Caco-2 (cell line): ENCODE results near the gene RAD54L. TPM values are rescaled to one million over a fixed set of nuclear protein-coding genes. Genes with fewer than 3 reads are reported as not detected.

Experiments
- BruUV-seq: library from RNA; stranded (reverse); fragments of 400-500 nt; replicated peaks from 2 replicates; lab custom pipeline; 2021; lab: Mats Ljungman, UMichigan
- CTCF ChIA-PET: fragments of 300-600 bp; sonication (Branson Sonifier 250); formaldehyde crosslinking; loops from one replicate; lab custom pipeline; 2022; ENCODE audit warnings: antibody characterized with exemption; lab: Charles Lee
- POLR2A ChIA-PET: fragments of 300-600 bp; sonication (Branson Sonifier 250); formaldehyde crosslinking; loops from one replicate; lab custom pipeline; 2022; ENCODE audit warnings: antibody characterized with exemption; lab: Charles Lee
- DNase-seq, 2 experiments: peaks; one replicate each; pipeline versions ENCODE4 v3.0.0 to v3.0.0-alpha.2; 2020 to 2022
- H3K27me3 ChIP-seq: replicated peaks from 2 replicates; pipeline ENCODE4 v1.6.0; 2011; ENCODE audit warnings: low read length; ENCODE audit not compliant: control insufficient read depth, insufficient read depth
- H3K36me3 ChIP-seq: 2 replicates; pipeline ENCODE4 v1.5.1; 2011; ENCODE audit warnings: low read length; ENCODE audit not compliant: control insufficient read depth, insufficient read depth
- H3K4me1 ChIP-seq: fragments of 250-450 bp; sonication (Bioruptor Pico); 2 replicates; pipeline ENCODE4 v1.5.1; 2020; ENCODE audit warnings: mild to moderate bottlenecking
- H3K4me3 ChIP-seq: 2 replicates; pipeline ENCODE4 v1.5.1; 2011; ENCODE audit warnings: low read depth, mild to moderate bottlenecking, control low read depth, low read length
- H3K9me3 ChIP-seq: fragments of 250-450 bp; sonication (Bioruptor Pico); 2 replicates; pipeline ENCODE4 v1.5.1; 2020; ENCODE audit warnings: mild to moderate bottlenecking, moderate library complexity
- H3K27ac Mint-ChIP-seq: one replicate; pipeline ENCODE4 v1.8.0; 2022; ENCODE audit warnings: mixed read lengths; ENCODE audit not compliant: unreplicated experiment
- H3K27me3 Mint-ChIP-seq: one replicate; pipeline ENCODE4 v1.8.0; 2022; ENCODE audit warnings: mixed read lengths; ENCODE audit not compliant: insufficient read depth, unreplicated experiment
- H3K36me3 Mint-ChIP-seq: one replicate; pipeline ENCODE4 v1.8.0; 2022; ENCODE audit warnings: mild to moderate bottlenecking, mixed read lengths; ENCODE audit not compliant: insufficient read depth, unreplicated experiment
- H3K4me1 Mint-ChIP-seq: one replicate; pipeline ENCODE4 v1.8.0; 2022; ENCODE audit warnings: low read depth, mixed read lengths; ENCODE audit not compliant: unreplicated experiment
- H3K4me3 Mint-ChIP-seq: one replicate; pipeline ENCODE4 v1.8.0; 2022; ENCODE audit warnings: mild to moderate bottlenecking, moderate library complexity, mixed read lengths; ENCODE audit not compliant: unreplicated experiment
- H3K9me3 Mint-ChIP-seq: one replicate; pipeline ENCODE4 v1.8.0; 2022; ENCODE audit warnings: mixed read lengths; ENCODE audit not compliant: unreplicated experiment
- intact Hi-C: fragments of 100-400 bp; cut with micrococcal nuclease; formaldehyde crosslinking; loops from one replicate; pipeline ENCODE4 v1.10.0; 2022; ENCODE audit not compliant: unreplicated experiment
- total RNA-seq: library from RNA; stranded (reverse); gene quantifications from 2 replicates; pipeline ENCODE4 v1.2.3, GENCODE V29; 2022
- TF ChIP-seq, protein P1 (sequence below), 2 experiments: fragments of 200-600 bp in 1 of 2; IDR thresholded peaks; 1 replicate in 1 of 2; 2 replicates in 1 of 2; pipeline versions ENCODE4 v1.5.1 to v1.8.0; 2011 to 2022; ENCODE audit warnings: antibody characterized with exemption in 1 of 2, control low read depth in 1 of 2, inconsistent platforms in 1 of 2, low read depth in 1 of 2, low read length in 1 of 2, mild to moderate bottlenecking in 1 of 2, moderate library complexity in 1 of 2; ENCODE audit not compliant: insufficient read depth in 1 of 2, severe bottlenecking in 1 of 2, unreplicated experiment in 1 of 2

Gene RAD54L
- total RNA-seq, 1 experiment from 2014 or later = 29.1 TPM

DNA sequence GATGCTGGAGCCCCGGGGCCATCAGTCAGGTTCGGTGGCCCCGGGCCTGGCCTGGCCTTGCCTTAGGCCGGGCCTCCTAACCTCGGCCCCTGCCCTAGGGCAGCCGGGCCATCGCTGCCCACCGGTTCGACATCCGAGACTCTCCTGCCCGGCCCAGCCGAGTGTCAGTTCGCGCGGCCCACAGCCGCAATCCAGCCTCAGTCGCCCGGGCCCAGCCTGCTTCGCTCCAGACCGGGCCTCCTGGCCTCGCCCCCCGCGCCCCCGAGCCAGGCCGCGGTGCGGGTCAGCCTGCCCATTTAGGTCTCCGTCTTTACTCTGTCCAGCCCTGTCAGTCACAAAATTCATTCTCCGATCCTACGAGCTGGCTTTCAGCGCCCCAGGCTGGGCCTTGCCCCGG, 55.1 kb downstream of the RAD54L start:
- Mint-ChIP-seq H3K36me3 (peaks cover 49% of the 10 kb centered on the region), H3K27ac (peak overlapping the region; percentile 97), H3K27me3 (no peaks in the 10 kb centered on the region), H3K4me1 (peaks cover 14% of the 10 kb centered on the region), H3K9me3 (no peaks in the 10 kb centered on the region), H3K4me3 (peak overlapping the region; percentile 98)
- peak in 1 of 2 experiments; percentile 46 for DNase-seq
- TF ChIP-seq, protein P1, sequence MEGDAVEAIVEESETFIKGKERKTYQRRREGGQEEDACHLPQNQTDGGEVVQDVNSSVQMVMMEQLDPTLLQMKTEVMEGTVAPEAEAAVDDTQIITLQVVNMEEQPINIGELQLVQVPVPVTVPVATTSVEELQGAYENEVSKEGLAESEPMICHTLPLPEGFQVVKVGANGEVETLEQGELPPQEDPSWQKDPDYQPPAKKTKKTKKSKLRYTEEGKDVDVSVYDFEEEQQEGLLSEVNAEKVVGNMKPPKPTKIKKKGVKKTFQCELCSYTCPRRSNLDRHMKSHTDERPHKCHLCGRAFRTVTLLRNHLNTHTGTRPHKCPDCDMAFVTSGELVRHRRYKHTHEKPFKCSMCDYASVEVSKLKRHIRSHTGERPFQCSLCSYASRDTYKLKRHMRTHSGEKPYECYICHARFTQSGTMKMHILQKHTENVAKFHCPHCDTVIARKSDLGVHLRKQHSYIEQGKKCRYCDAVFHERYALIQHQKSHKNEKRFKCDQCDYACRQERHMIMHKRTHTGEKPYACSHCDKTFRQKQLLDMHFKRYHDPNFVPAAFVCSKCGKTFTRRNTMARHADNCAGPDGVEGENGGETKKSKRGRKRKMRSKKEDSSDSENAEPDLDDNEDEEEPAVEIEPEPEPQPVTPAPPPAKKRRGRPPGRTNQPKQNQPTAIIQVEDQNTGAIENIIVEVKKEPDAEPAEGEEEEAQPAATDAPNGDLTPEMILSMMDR (IDR thresholded peaks at IDR 0.05; ENCODE audit: insufficient read depth in 1 of 2, low read depth in 1 of 2, low read length in 1 of 2, severe bottlenecking in 1 of 2, unreplicated experiment in 1 of 2) = no peak
- H3K36me3 ChIP-seq = no peaks in the 10 kb centered on the region
- BruUV-seq = no TSS peak
- H3K4me1 ChIP-seq = peaks cover 13% of the 10 kb centered on the region
- intact Hi-C loops = loop anchor here (2.0 kb wide), 2 partner anchors 38 to 46 kb away; partner anchors contain the start of gene NSUN4
- H3K4me3 ChIP-seq = peak overlapping the region; percentile 52
- CTCF ChIA-PET = interaction anchor here (0.9 to 1.0 kb wide), 2 partner anchors 18 to 55 kb away, joined by 3 read pairs; partner anchors contain the start of gene RAD54L
- H3K9me3 ChIP-seq = no peaks in the 10 kb centered on the region
- H3K27me3 ChIP-seq = no peaks in the 10 kb centered on the region
- POLR2A ChIA-PET = interaction anchor here (0.5 to 1.6 kb wide), 4 partner anchors 17 to 55 kb away, joined by 3 to 10 read pairs (median 4); partner anchors contain the start of genes NSUN4 and RAD54L

DNA sequence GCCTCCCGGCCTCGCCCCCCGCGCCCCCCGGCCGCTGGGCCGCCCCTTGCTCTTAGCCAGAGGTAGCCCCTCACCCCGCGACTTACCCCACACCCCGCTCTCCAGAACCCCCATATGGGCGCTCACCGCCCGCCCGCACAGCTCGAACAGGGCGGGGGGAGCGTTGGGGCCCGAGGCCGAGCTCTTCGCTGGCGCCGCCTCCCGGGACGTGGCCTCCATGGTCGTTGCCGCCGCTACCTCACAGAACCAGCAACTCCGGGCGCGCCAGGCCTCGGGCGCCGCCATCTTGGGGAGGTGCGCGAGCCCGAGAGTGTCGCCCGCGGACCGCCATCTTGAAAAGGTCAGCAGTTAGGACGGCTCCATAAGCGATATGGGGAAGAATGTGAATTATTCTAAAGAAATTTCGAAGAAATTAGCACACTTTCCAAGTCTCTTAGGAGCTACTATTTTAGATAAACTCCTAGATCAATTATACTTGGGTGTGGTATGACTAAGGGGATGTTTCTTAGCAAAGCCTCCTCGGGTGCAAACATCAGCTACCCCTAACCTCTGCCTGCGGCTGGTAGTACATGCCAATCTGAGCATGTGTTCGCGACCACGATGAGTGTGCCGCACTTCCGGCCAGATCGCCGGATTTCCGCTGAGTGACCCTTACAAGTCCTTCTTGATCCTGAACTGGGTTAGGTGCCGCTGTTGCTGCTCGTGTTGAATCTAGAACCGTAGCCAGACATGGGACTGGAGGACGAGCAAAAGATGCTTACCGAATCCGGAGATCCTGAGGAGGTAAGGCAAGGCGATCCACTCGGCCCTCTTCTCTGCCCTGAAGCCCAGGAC, 55.7 kb downstream of the RAD54L start, which contains the start of the genes LRRC41 and UQCRH:
Gene LRRC41, minus strand, starts transcription at position 579 of the 834 bp plus-strand sequence. Its CDS starts 294 bp downstream, at position 285.
Gene UQCRH, plus strand, starts transcription at position 661 of the 834 bp plus-strand sequence. Its CDS starts 69 bp downstream, at position 730.
- H3K4me1 Mint-ChIP-seq = peaks cover 14% of the 10 kb centered on the region
- intact Hi-C loops = loop anchor here (2.0 kb wide), 2 partner anchors 38 to 46 kb away; partner anchors contain the start of gene NSUN4
- H3K9me3 Mint-ChIP-seq = no peaks in the 10 kb centered on the region
- CTCF ChIA-PET = interaction anchor here (0.9 to 1.0 kb wide), 2 partner anchors 18 to 56 kb away, joined by 3 read pairs; partner anchors contain the start of gene RAD54L
- no peaks in the 10 kb centered on the region for H3K9me3 ChIP-seq
- H3K36me3 Mint-ChIP-seq = peaks cover 49% of the 10 kb centered on the region
- no peaks in the 10 kb centered on the region for H3K27me3 Mint-ChIP-seq
- BruUV-seq = no TSS peak
- peak within 1 kb of the TSS; percentile 52 for H3K4me3 ChIP-seq
- H3K27ac Mint-ChIP-seq = peak within 1 kb of the TSS; percentile 97
- no peaks in the 10 kb centered on the region for H3K27me3 ChIP-seq
- H3K36me3 ChIP-seq = no peaks in the 10 kb centered on the region
- peak within 1 kb of the TSS; percentile 98 for H3K4me3 Mint-ChIP-seq
- peaks cover 13% of the 10 kb centered on the region for H3K4me1 ChIP-seq
- POLR2A ChIA-PET = interaction anchor here (0.5 to 1.6 kb wide), 4 partner anchors 18 to 56 kb away, joined by 3 to 10 read pairs (median 4); partner anchors contain the start of genes NSUN4 and RAD54L
- TF ChIP-seq, protein P1 (IDR thresholded peaks at IDR 0.05; ENCODE audit: insufficient read depth in 1 of 2, low read depth in 1 of 2, low read length in 1 of 2, severe bottlenecking in 1 of 2, unreplicated experiment in 1 of 2) = no peak
- DNase-seq = peak; percentile 93 to 94

DNA sequence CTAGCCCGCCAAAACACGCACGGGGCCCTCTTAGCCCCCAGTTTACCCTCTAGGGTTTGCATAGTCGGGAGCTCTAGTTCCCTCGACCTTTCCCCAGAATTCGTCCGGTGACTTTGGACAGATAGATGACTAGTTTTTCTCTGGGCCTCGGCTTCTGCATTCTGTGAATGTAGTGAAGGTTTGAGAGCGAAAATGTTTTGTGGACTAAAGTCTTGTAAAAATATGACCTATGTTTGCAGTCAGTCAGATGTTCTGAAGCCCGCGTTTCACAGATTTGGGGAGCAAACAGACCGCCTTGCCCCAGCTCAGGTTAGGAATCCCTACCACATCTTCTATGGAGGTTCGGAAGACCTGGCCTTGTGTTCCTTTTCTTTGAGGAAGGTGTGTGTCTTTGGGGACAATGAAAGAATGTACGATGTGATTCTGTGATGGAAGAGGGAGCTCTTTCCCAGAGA, 56.3 kb downstream of the RAD54L start:
- Mint-ChIP-seq H3K27me3 (no peaks in the 10 kb centered on the region), H3K4me3 (peak overlapping the region; percentile 98), H3K36me3 (peaks cover 50% of the 10 kb centered on the region), H3K4me1 (peaks cover 14% of the 10 kb centered on the region), H3K27ac (peak overlapping the region; percentile 97), H3K9me3 (no peaks in the 10 kb centered on the region)
- no peak for DNase-seq
- Histone ChIP-seq H3K4me3 (peak overlapping the region; percentile 52), H3K9me3 (no peaks in the 10 kb centered on the region), H3K27me3 (no peaks in the 10 kb centered on the region), H3K36me3 (no peaks in the 10 kb centered on the region), H3K4me1 (peaks cover 8% of the 10 kb centered on the region)
- ChIA-PET CTCF (interaction anchor here (0.9 kb wide), 1 partner anchor 36 kb away, joined by 6 read pairs; no protein-coding TSS in a partner anchor), POLR2A (interaction anchor here (1.6 kb wide), 1 partner anchor 56 kb away, joined by 10 read pairs; the partner anchor contains the start of gene RAD54L)
- TSS peak; percentile 80 for BruUV-seq
- intact Hi-C loops = loop anchor here (2.0 kb wide), 2 partner anchors 37 to 45 kb away; partner anchors contain the start of gene NSUN4
- TF ChIP-seq, protein P1 (IDR thresholded peaks at IDR 0.05; ENCODE audit: insufficient read depth in 1 of 2, low read depth in 1 of 2, low read length in 1 of 2, severe bottlenecking in 1 of 2, unreplicated experiment in 1 of 2) = no peak
